ENCODE data around the gene KDR.

DNA sequence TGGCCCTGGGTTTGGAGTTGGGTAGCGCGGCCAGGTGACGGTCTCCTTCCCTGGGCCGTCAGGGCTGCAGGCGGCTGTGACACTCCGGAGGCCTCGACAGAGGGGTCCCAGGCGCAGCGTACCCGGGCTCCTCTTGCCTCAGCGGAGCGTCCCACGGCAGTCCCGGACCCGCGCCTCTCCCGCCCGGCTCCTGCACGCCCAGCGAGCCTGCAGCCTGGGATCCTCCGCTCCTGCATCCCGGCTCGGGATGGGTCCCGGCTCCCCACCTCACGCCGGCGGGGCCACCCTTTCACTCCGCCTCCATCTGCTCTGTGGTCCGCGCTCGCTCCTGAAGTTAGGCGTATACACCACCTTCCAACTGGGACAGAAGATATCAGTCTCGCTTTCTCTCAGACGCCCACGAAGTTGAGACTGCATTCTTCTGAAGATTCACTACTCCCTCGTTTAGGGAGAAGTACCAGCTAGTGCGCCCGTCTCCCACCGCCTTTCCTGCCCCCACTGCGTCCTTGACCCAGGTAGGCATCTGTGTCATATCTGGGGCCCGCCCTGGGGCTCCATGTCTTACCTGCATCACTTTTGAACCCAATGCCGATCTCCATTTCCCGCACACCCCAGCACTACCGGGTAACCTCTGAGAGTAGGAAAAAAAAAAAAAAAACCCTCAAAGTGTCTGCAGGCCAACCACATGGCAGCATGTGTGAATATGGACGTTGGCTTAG lies 32.3 kb upstream of the KDR start:
- TF ChIP-seq, protein P1, sequence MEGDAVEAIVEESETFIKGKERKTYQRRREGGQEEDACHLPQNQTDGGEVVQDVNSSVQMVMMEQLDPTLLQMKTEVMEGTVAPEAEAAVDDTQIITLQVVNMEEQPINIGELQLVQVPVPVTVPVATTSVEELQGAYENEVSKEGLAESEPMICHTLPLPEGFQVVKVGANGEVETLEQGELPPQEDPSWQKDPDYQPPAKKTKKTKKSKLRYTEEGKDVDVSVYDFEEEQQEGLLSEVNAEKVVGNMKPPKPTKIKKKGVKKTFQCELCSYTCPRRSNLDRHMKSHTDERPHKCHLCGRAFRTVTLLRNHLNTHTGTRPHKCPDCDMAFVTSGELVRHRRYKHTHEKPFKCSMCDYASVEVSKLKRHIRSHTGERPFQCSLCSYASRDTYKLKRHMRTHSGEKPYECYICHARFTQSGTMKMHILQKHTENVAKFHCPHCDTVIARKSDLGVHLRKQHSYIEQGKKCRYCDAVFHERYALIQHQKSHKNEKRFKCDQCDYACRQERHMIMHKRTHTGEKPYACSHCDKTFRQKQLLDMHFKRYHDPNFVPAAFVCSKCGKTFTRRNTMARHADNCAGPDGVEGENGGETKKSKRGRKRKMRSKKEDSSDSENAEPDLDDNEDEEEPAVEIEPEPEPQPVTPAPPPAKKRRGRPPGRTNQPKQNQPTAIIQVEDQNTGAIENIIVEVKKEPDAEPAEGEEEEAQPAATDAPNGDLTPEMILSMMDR (IDR thresholded peaks at IDR 0.05) = no peak
- TF ChIP-seq EP300 (IDR thresholded peaks at IDR 0.05) (no peak), POLR2A (IDR thresholded peaks at IDR 0.05) (no peak)

Data from ovary (tissue), 3 donors.